Measurements from ENCODE around the gene C1QA.

Gene C1QA

GRCh38 chr1:22635436-22635835 lies 992 bp upstream of the C1QA start:
- TF ChIP-seq CTCF (IDR thresholded peaks at IDR 0.05), result no peak
- no peaks in the 10 kb centered on the region for H3K9me3 ChIP-seq
- no peak overlapping the region for H3K27ac ChIP-seq
- no peaks in the 10 kb centered on the region for H3K4me1 ChIP-seq
- H3K27me3 ChIP-seq, result peaks cover 0 to 75% of the 10 kb centered on the region in 2 donors
- H3K4me3 ChIP-seq, result no peak overlapping the region
- no peaks in the 10 kb centered on the region for H3K36me3 ChIP-seq
- intact Hi-C loops (cut with DNase I; ENCODE audit: low total_unique reads), result no loop called here
- no peak for DNase-seq

- intact Hi-C loops (cut with DNase I; ENCODE audit: low total_unique reads), result no loop called here
- H3K27me3 ChIP-seq, result peaks cover 0 to 80% of the 10 kb centered on the region in 2 donors
- peaks cover 0 to 4% (median 2%) of the 10 kb centered on the region in 4 donors for H3K4me1 ChIP-seq
- DNase-seq, result no peak
- no peak overlapping the region for H3K27ac ChIP-seq
- no peak for TF ChIP-seq CTCF (IDR thresholded peaks at IDR 0.05)
- H3K4me3 ChIP-seq, result peak overlapping the region; percentile 17 to 23
- H3K36me3 ChIP-seq, result no peaks in the 10 kb centered on the region
- no peaks in the 10 kb centered on the region for H3K9me3 ChIP-seq
Measured at GRCh38 chr1:22636927-22637326, 499 bp downstream of the C1QA start.

- no peak for TF ChIP-seq CTCF (IDR thresholded peaks at IDR 0.05)
- peaks cover 0 to 7% (median 2%) of the 10 kb centered on the region in 4 donors for H3K4me1 ChIP-seq
- H3K27ac ChIP-seq, result no peak overlapping the region
- no peak for DNase-seq
- no peaks in the 10 kb centered on the region for H3K36me3 ChIP-seq
- intact Hi-C loops (cut with DNase I; ENCODE audit: low total_unique reads), result no loop called here
- peak overlapping the region; percentile 17 to 23 for H3K4me3 ChIP-seq
- no peaks in the 10 kb centered on the region for H3K9me3 ChIP-seq
- peaks cover 0 to 82% of the 10 kb centered on the region in 2 donors for H3K27me3 ChIP-seq
Measured at GRCh38 chr1:22637907-22638445, 1.5 kb downstream of the C1QA start.

- H3K27ac ChIP-seq, result no peak overlapping the region
- peak overlapping the region in 1 of 2 donors; percentile 23 for H3K4me3 ChIP-seq
- H3K4me1 ChIP-seq, result peaks cover 0 to 7% (median 2%) of the 10 kb centered on the region in 4 donors
Measured at GRCh38 chr1:22638476-22639234, 2.2 kb downstream of the C1QA start.

GRCh38 chr1:22639286-22639685 lies 2.9 kb downstream of the C1QA start:
- no peak overlapping the region for H3K27ac ChIP-seq
- intact Hi-C loops (cut with DNase I; ENCODE audit: low total_unique reads), result no loop called here
- no peaks in the 10 kb centered on the region for H3K9me3 ChIP-seq
- H3K4me3 ChIP-seq, result no peak overlapping the region
- peaks cover 0 to 82% of the 10 kb centered on the region in 2 donors for H3K27me3 ChIP-seq
- peaks cover 0 to 7% (median 2%) of the 10 kb centered on the region in 4 donors for H3K4me1 ChIP-seq
- H3K36me3 ChIP-seq, result no peaks in the 10 kb centered on the region
- DNase-seq, result no peak
- no peak for TF ChIP-seq CTCF (IDR thresholded peaks at IDR 0.05)

More at GRCh38 chr1:22638476-22639234, 2.2 kb downstream of the C1QA start:
- no peak for DNase-seq
- no peaks in the 10 kb centered on the region for H3K36me3 ChIP-seq
- no peaks in the 10 kb centered on the region for H3K9me3 ChIP-seq
- intact Hi-C loops (cut with DNase I; ENCODE audit: low total_unique reads), result no loop called here
- TF ChIP-seq CTCF (IDR thresholded peaks at IDR 0.05), result no peak
- H3K27me3 ChIP-seq, result peaks cover 0 to 82% of the 10 kb centered on the region in 2 donors
